Measurements from ENCODE around the gene PDLIM4. TPM values are rescaled to one million over a fixed set of nuclear protein-coding genes. Genes with fewer than 3 reads are reported as not detected.
A peak's percentile ranks its signal among the peaks of the same experiment; 100 is the strongest.

Gene PDLIM4
- total RNA-seq, 1 donor from 2014 or later, result 19.8 TPM

DNA sequence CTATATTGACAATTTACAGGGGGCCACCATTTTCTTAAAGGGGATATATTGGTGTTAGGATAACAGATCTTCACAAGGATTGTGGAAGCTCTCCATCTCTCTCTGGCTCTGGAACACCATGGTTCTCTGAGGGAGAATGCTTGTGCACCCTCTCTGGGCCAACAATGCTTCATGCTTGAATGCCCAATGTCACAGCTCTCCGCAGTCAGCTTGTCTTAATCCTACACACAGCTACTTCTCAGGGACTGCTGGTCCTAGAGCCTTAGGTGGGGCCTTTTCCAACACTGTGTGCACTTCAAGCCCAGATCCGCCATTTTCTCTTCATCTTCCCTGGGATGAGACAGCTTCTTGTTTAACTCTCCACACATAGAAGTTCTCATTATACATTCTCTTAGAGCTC is 6.9 kb upstream of the PDLIM4 start:
- no peak overlapping the region for H3K9ac ChIP-seq (ENCODE audit: low read depth in 1 of 3, low read length in 3 of 3)
- no peaks in the 10 kb centered on the region for H3K27me3 ChIP-seq (ENCODE audit: control insufficient read depth in 3 of 3, insufficient read depth in 3 of 3, low read length in 3 of 3)
- no peak overlapping the region for H3K4me3 ChIP-seq (ENCODE audit: low read length in 3 of 3)
- H3K9me3 ChIP-seq (ENCODE audit: control insufficient read depth in 3 of 3, low read length in 3 of 3), result no peaks in the 10 kb centered on the region
- no peak overlapping the region for H3K27ac ChIP-seq (ENCODE audit: low read depth, low read length)
- H3K4me1 ChIP-seq (ENCODE audit: control insufficient read depth in 3 of 3, insufficient read depth in 3 of 3, low read length in 3 of 3), result peaks cover 8 to 16% (median 11%) of the 10 kb centered on the region in 3 donors
- H3K36me3 ChIP-seq (ENCODE audit: control insufficient read depth in 3 of 3, insufficient read depth in 3 of 3, low read length in 3 of 3), result no peaks in the 10 kb centered on the region

DNA sequence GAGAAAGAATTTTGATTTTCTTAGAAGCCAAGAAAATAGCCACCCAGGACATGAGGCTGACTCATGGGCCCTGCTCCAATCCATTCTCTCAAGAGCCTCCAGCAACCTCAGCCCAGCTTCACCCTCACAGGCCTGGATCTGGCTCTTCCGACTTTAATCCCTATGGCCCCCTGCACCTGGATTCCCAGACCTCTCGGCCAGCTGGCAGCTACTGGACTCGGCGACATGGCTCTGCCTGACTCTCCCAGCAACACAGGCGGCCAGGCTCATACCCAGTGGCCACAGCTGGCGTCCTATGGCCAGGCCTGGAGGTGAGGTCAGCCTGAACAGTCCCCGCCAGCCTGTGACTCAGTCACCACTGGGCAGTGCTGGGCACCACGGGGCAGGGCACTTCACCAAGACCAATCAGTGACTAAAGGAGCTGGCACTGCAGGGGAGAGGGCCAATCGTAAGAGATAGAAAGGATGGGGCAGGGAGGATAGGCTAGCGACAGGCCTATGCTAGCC is 6.2 kb upstream of the PDLIM4 start:
- H3K27me3 ChIP-seq (ENCODE audit: control insufficient read depth in 3 of 3, insufficient read depth in 3 of 3, low read length in 3 of 3), result peaks cover 0 to 4% (median 2%) of the 10 kb centered on the region in 3 donors
- no peaks in the 10 kb centered on the region for H3K9me3 ChIP-seq (ENCODE audit: control insufficient read depth in 3 of 3, low read length in 3 of 3)
- no peak overlapping the region for H3K27ac ChIP-seq (ENCODE audit: low read depth, low read length)

DNA sequence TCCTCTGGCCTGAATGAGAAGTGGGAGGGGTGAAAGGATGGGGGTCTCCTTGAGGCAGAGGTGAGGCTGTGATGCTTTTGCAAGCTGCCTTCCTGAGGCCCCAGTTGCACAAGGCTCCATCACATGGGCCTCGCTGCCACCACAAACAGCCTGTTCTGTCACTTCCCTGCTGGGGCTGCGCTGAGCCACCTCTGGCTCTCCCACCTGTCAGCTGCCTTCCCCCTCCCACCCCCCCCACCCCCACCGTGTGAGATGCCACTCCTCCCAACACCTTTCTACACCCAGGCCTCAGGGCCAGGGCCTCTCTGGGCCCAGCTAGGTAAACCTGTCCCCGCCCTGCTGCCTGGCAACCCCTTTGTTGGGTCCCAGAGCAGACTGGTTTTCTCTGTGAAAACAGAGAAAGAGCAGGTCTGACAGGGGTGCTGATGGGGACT is 4.5 kb upstream of the PDLIM4 start:
- no peak overlapping the region for H3K27ac ChIP-seq (ENCODE audit: low read depth, low read length)

More for the DNA sequence above, 6.2 kb upstream of the PDLIM4 start:
- Histone ChIP-seq H3K9ac (ENCODE audit: low read depth in 1 of 3, low read length in 3 of 3) (no peak overlapping the region), H3K4me1 (ENCODE audit: control insufficient read depth in 3 of 3, insufficient read depth in 3 of 3, low read length in 3 of 3) (peaks cover 8 to 16% (median 11%) of the 10 kb centered on the region in 3 donors), H3K4me3 (ENCODE audit: low read length in 3 of 3) (no peak overlapping the region), H3K36me3 (ENCODE audit: control insufficient read depth in 3 of 3, insufficient read depth in 3 of 3, low read length in 3 of 3) (no peaks in the 10 kb centered on the region)

DNA sequence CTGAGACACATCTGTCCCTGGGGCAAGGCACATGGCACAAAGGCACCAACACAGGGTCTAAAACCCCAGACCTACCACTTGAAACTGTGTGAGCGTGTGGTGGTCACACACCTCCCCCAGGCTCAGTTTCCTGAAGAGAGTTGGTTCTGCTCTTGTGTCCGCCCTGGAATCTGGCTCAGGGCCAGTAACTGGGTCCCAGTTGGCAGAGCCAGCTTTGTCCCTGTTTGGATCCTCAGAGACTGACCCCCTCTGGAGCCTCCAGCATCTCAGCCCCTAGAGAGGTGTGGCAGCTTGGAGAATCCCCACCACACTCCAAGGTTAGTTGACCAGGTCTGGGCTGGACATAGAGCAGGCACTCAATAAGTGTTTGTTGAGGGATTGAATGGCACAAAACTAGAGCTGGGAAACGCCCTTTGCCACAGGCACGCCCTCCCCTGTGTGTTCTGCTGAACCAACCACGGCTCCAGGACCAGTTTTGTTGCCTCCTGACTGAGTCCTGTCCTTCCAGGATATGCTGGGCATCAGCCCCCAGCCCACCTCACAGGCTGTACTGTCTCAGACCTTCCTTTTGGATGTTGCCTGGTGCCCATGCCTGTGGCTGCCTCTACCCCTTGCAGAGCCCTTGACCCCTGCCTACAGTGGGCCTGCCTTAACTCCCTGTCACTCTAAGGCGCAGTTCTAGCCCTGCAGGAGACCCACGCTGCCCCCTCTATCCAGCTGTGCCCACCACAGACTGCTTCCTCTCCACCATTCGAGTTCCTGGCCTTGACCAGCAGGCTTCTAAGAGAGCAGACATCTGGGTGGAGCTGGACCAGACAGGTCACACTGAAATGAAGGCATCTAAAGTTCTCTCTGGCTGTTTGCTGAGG is 3.8 kb upstream of the PDLIM4 start:
- Histone ChIP-seq H3K27me3 (ENCODE audit: control insufficient read depth in 3 of 3, insufficient read depth in 3 of 3, low read length in 3 of 3) (peaks cover 5 to 21% (median 6%) of the 10 kb centered on the region in 3 donors), H3K9ac (ENCODE audit: low read depth in 1 of 3, low read length in 3 of 3) (no peak overlapping the region), H3K4me1 (ENCODE audit: control insufficient read depth in 3 of 3, insufficient read depth in 3 of 3, low read length in 3 of 3) (peaks cover 9 to 21% (median 14%) of the 10 kb centered on the region in 3 donors), H3K36me3 (ENCODE audit: control insufficient read depth in 3 of 3, insufficient read depth in 3 of 3, low read length in 3 of 3) (no peaks in the 10 kb centered on the region), H3K4me3 (ENCODE audit: low read length in 3 of 3) (no peak overlapping the region), H3K9me3 (ENCODE audit: control insufficient read depth in 3 of 3, low read length in 3 of 3) (no peaks in the 10 kb centered on the region), H3K27ac (ENCODE audit: low read depth, low read length) (no peak overlapping the region)

More for the DNA sequence above, 4.5 kb upstream of the PDLIM4 start:
- Histone ChIP-seq H3K9ac (ENCODE audit: low read depth in 1 of 3, low read length in 3 of 3) (no peak overlapping the region), H3K4me1 (ENCODE audit: control insufficient read depth in 3 of 3, insufficient read depth in 3 of 3, low read length in 3 of 3) (peaks cover 8 to 20% (median 11%) of the 10 kb centered on the region in 3 donors), H3K9me3 (ENCODE audit: control insufficient read depth in 3 of 3, low read length in 3 of 3) (no peaks in the 10 kb centered on the region), H3K36me3 (ENCODE audit: control insufficient read depth in 3 of 3, insufficient read depth in 3 of 3, low read length in 3 of 3) (no peaks in the 10 kb centered on the region), H3K27me3 (ENCODE audit: control insufficient read depth in 3 of 3, insufficient read depth in 3 of 3, low read length in 3 of 3) (peaks cover 5 to 15% (median 5%) of the 10 kb centered on the region in 3 donors), H3K4me3 (ENCODE audit: low read length in 3 of 3) (no peak overlapping the region)

DNA sequence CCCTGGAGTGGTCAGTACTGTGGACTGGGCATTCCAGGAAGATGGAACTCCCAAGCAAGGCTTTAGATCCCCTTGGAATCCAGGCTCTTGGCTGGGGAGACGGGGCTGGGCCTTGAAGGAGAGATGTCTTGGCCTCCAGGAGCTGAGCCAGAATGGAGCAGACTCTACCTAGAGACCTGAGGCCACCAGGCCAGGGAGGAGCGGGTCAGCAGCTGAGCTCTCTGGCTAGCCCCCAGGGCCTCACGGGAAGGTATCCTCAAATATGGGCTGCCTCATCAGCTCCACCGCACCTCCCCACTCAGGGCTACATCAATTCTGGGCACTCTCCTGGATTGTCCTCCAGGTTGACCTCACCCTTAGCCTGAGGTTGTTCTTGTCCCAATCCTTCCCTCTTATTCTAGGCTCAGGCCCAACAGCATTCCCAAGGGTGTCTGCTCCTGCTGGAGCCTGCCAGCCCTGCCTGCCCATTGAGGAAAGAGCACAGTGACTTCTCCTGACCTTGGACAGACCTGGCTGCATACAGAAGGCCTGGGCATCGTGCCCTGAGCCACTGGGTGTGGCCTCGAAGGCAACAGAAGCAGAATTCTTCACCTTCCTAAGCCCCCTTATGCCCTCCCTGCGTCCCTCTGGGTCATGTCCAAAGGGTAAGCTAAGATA is 3.0 kb upstream of the PDLIM4 start:
- Histone ChIP-seq H3K36me3 (ENCODE audit: control insufficient read depth in 3 of 3, insufficient read depth in 3 of 3, low read length in 3 of 3) (no peaks in the 10 kb centered on the region), H3K27ac (ENCODE audit: low read depth, low read length) (no peak overlapping the region), H3K9me3 (ENCODE audit: control insufficient read depth in 3 of 3, low read length in 3 of 3) (no peaks in the 10 kb centered on the region), H3K9ac (ENCODE audit: low read depth in 1 of 3, low read length in 3 of 3) (no peak overlapping the region), H3K4me3 (ENCODE audit: low read length in 3 of 3) (no peak overlapping the region), H3K27me3 (ENCODE audit: control insufficient read depth in 3 of 3, insufficient read depth in 3 of 3, low read length in 3 of 3) (peaks cover 5 to 23% (median 6%) of the 10 kb centered on the region in 3 donors), H3K4me1 (ENCODE audit: control insufficient read depth in 3 of 3, insufficient read depth in 3 of 3, low read length in 3 of 3) (peaks cover 13 to 23% (median 19%) of the 10 kb centered on the region in 3 donors)

DNA sequence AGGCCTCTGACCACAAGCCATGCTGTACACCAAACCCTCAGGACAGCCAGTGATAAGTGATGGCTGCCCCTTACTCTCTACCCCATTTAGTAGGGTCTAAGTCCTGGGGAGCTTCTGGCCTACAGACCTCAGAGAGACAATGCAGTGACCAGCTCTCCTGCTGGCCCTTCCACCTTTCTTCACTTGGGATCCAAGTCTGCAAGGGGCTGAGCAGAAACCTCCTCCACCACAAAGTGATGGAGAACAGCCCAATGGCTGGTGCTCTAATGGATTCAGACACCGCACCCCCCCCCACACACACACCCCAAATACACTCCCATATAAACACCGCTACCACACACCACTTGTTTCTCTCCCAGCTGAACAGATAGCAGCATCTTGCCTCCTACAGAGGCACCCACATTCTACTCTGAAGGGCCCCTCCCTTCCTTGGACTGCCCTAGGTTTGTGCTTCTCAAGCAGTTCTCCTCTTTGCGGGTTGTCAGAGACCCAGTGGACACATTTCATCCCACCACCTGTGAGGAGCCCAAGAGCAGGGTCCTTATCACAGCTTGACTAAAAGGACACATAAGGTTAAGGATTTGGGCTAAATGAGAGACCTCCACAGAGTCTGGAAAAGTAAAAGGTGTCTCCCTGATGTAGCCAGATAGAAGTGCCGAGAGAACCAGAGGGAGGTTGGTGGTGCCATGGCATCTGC is 1.3 kb upstream of the PDLIM4 start:
- no peaks in the 10 kb centered on the region for H3K9me3 ChIP-seq (ENCODE audit: control insufficient read depth in 3 of 3, low read length in 3 of 3)
- peak overlapping the region in 1 of 3 donors; percentile 54 for H3K9ac ChIP-seq (ENCODE audit: low read depth in 1 of 3, low read length in 3 of 3)
- H3K27ac ChIP-seq (ENCODE audit: low read depth, low read length), result no peak overlapping the region
- peaks cover 31 to 37% (median 33%) of the 10 kb centered on the region in 3 donors for H3K4me1 ChIP-seq (ENCODE audit: control insufficient read depth in 3 of 3, insufficient read depth in 3 of 3, low read length in 3 of 3)
- no peaks in the 10 kb centered on the region for H3K36me3 ChIP-seq (ENCODE audit: control insufficient read depth in 3 of 3, insufficient read depth in 3 of 3, low read length in 3 of 3)
- H3K27me3 ChIP-seq (ENCODE audit: control insufficient read depth in 3 of 3, insufficient read depth in 3 of 3, low read length in 3 of 3), result peaks cover 5 to 23% (median 6%) of the 10 kb centered on the region in 3 donors
- no peak overlapping the region for H3K4me3 ChIP-seq (ENCODE audit: low read length in 3 of 3)

DNA sequence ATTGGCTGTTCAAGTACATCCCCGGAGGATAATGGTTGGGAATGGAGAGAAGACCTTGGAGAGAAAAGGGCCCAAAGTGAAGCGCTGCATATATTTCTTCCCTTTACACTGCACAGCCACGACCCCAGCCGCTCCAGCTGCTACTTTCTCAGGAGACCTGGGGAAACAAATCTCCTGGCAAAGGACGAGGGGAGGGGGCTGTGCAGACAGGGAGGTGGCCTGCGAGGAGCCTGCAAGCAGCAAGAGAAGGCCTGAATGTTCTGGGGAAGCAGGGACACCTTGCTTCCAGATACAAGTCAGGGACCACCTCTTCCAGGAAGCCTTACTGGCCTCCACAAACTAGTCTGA is 739 bp upstream of the PDLIM4 start:
- peak overlapping the region in 1 of 3 donors; percentile 54 for H3K9ac ChIP-seq (ENCODE audit: low read depth in 1 of 3, low read length in 3 of 3)
- H3K9me3 ChIP-seq (ENCODE audit: control insufficient read depth in 3 of 3, low read length in 3 of 3), result no peaks in the 10 kb centered on the region
- no peak overlapping the region for H3K27ac ChIP-seq (ENCODE audit: low read depth, low read length)
- peaks cover 33 to 43% (median 38%) of the 10 kb centered on the region in 3 donors for H3K4me1 ChIP-seq (ENCODE audit: control insufficient read depth in 3 of 3, insufficient read depth in 3 of 3, low read length in 3 of 3)
- no peaks in the 10 kb centered on the region for H3K36me3 ChIP-seq (ENCODE audit: control insufficient read depth in 3 of 3, insufficient read depth in 3 of 3, low read length in 3 of 3)
- H3K4me3 ChIP-seq (ENCODE audit: low read length in 3 of 3), result no peak overlapping the region
- H3K27me3 ChIP-seq (ENCODE audit: control insufficient read depth in 3 of 3, insufficient read depth in 3 of 3, low read length in 3 of 3), result peaks cover 5 to 23% (median 6%) of the 10 kb centered on the region in 3 donors

DNA sequence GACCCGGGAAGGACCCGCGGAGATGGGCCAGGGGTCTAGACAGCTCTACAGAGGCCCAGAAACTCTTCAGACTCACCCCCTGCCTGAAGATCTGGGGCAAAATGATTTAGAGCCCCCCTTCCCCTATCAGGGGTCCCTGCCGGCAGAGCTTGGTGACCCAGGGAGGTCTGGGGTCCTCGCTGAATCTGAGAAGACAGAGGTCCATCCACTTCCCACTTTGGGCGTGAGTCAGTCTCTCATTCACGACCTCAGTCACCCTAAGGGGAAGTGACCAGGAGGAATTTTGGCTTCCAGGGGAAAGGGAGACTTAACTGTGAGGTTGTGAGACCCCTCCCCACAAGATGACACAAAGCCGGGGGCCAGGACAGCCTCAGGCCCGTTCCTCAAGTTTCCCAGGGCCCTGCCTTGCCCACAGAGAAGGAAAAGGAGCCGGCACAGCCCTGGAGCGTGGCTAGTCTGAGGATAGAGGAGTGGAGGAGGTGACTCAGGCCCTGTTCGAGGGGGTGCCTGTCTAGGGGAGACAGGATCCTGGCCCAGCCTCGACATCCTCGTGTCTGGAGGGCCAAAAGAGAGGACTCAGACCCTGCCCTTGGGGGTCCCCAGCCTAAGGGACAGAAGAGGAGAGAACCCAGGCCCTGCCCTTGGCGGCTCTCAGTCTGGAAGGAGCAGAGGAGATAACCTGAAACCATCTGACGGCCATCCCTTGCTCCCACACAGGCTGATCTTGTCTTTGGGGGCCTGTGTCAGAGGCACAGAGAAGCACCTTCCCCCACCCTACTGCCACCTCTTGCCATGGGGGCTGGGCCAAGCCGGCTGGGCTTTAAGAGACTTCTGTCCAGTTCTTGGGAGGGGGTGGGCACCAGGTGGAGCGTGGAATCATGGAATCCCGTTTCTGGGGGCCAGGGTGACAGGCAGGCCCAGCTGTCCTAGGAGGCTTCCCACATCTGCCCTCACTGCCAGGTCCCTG is 889 bp downstream of the PDLIM4 start:
- Histone ChIP-seq H3K4me1 (ENCODE audit: control insufficient read depth in 3 of 3, insufficient read depth in 3 of 3, low read length in 3 of 3) (peaks cover 33 to 53% (median 48%) of the 10 kb centered on the region in 3 donors), H3K27ac (ENCODE audit: low read depth, low read length) (peak overlapping the region; percentile 91), H3K4me3 (ENCODE audit: low read length in 3 of 3) (peak overlapping the region; percentile 65 to 68 (median 66)), H3K9me3 (ENCODE audit: control insufficient read depth in 3 of 3, low read length in 3 of 3) (no peaks in the 10 kb centered on the region), H3K27me3 (ENCODE audit: control insufficient read depth in 3 of 3, insufficient read depth in 3 of 3, low read length in 3 of 3) (peaks cover 5 to 23% (median 6%) of the 10 kb centered on the region in 3 donors), H3K36me3 (ENCODE audit: control insufficient read depth in 3 of 3, insufficient read depth in 3 of 3, low read length in 3 of 3) (peaks cover 0 to 2% (median 0%) of the 10 kb centered on the region in 3 donors), H3K9ac (ENCODE audit: low read depth in 1 of 3, low read length in 3 of 3) (peak overlapping the region; percentile 75 to 81 (median 80))

Data from skeletal muscle tissue (tissue), 4 donors.